Measurements from ENCODE around the gene DENND1A. TPM values are rescaled to one million over a fixed set of nuclear protein-coding genes. Genes with fewer than 3 reads are reported as not detected.
"Not testable (repeated sequence)": the region's sequence is repeated elsewhere in the genome, so short reads cannot be mapped to it uniquely, and the experiment has no call there.

Gene DENND1A
- total RNA-seq, 1 donor from 2014 or later, result 15.4 TPM

DNA sequence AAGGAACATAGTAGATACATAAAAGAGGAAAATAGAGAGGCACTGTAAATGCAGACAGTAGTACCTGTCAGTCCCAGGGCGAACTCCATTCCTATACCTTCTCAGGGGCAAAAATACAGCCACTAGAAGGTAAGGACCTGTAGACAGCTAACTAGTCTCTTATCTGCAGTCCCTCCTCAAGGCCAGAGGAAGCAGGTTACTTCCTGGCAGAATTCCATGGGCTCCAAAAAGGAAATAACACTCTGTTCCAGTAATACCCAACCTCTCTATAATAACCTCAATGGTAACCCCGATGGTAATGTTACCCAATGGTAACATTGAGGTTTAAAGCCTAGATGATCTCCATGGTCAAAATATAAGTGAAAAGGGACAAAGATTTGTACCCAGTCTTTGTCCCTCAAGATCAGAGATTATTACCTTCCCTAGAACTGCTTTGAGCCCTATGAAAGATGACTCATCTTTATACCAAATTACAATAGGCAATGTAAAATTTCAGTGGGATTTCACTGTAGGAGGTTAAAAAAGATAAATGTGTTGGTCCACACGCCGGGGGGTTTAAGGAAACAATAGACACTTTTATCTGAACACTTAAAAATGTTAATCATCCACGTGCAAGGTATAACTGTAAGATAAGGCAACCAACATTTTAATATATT, 113.0 kb downstream of the DENND1A start:
- intact Hi-C loops (cut with DNase I), result no loop called here
- H3K27me3 ChIP-seq, result no peaks in the 10 kb centered on the region
- TF ChIP-seq, protein P1, sequence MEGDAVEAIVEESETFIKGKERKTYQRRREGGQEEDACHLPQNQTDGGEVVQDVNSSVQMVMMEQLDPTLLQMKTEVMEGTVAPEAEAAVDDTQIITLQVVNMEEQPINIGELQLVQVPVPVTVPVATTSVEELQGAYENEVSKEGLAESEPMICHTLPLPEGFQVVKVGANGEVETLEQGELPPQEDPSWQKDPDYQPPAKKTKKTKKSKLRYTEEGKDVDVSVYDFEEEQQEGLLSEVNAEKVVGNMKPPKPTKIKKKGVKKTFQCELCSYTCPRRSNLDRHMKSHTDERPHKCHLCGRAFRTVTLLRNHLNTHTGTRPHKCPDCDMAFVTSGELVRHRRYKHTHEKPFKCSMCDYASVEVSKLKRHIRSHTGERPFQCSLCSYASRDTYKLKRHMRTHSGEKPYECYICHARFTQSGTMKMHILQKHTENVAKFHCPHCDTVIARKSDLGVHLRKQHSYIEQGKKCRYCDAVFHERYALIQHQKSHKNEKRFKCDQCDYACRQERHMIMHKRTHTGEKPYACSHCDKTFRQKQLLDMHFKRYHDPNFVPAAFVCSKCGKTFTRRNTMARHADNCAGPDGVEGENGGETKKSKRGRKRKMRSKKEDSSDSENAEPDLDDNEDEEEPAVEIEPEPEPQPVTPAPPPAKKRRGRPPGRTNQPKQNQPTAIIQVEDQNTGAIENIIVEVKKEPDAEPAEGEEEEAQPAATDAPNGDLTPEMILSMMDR (IDR thresholded peaks at IDR 0.05), result no peak
- ATAC-seq (no peak), DNase-seq (no peak)
- no peaks in the 10 kb centered on the region for H3K4me1 ChIP-seq
- no peaks in the 10 kb centered on the region for H3K9me3 ChIP-seq
- no peak overlapping the region for H3K27ac ChIP-seq
- no peak overlapping the region for H3K4me3 ChIP-seq
- H3K36me3 ChIP-seq, result no peaks in the 10 kb centered on the region

DNA sequence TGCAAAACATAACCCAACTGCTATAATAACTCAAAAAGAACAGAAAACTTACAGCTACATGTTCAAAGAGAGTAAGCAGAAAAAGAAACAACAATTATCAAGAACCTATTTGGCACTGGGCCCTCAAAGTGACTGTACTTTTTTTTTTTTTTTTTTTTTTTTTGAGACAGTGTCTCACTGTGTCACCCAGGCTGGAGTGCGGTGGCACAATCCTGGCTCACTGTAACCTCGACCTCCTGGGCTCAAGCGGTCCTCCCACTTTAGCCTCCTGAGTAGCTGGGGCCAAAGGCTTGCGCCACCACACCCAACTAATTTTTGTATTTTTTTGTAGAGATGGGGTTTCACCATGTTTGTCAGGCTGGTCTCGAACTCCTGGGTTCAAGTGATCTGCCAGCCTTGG, 114.1 kb downstream of the DENND1A start:
- H3K9me3 ChIP-seq; H3K4me1 ChIP-seq; DNase-seq; H3K36me3 ChIP-seq; H3K4me3 ChIP-seq; ATAC-seq; H3K27me3 ChIP-seq; H3K27ac ChIP-seq; intact Hi-C loops (cut with DNase I): not testable (repeated sequence)

DNA sequence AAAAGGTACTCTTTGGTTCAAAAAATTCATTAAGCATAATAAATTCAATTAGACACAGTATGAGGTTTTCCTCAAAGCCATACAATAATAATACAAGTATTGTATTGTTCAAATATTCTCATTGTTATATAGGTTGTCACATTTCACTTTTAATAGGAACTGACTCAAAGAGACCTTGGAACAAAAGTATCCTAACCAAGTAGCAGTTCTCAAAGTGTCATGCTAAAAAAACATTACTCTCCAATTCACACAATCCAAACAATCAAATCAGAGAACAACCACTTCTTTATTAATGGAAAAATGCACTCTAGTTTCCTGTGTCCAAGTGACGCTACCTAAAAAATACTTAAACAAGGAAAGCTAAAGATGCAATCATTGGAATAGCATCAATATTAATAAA, 115.4 kb downstream of the DENND1A start:
- no peak overlapping the region for H3K4me3 ChIP-seq
- TF ChIP-seq, protein P1 (IDR thresholded peaks at IDR 0.05), result no peak
- intact Hi-C loops (cut with DNase I), result no loop called here
- H3K9me3 ChIP-seq, result no peaks in the 10 kb centered on the region
- no peaks in the 10 kb centered on the region for H3K27me3 ChIP-seq
- DNase-seq, result no peak
- H3K36me3 ChIP-seq, result no peaks in the 10 kb centered on the region
- ATAC-seq, result no peak
- no peaks in the 10 kb centered on the region for H3K4me1 ChIP-seq
- no peak overlapping the region for H3K27ac ChIP-seq

DNA sequence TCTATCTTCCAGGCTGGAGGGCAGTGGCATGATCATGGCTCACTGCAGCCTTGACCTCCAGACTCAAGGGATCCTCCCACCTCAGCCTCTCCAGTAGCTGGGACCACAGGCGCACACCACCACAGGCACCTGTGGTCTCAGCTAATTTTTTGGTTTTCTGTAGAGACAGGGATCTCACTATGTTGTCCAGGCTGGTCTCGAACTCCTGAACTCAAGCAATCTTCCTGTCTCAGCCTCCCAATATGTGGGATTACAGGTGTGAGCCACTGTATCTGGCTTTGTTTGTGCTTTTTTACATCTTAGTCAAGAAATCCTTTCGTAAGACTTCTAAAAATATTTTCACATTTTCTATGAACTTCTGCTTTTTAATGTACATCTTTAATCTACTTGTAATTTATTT, 116.9 kb downstream of the DENND1A start:
- no peak for ATAC-seq

DNA sequence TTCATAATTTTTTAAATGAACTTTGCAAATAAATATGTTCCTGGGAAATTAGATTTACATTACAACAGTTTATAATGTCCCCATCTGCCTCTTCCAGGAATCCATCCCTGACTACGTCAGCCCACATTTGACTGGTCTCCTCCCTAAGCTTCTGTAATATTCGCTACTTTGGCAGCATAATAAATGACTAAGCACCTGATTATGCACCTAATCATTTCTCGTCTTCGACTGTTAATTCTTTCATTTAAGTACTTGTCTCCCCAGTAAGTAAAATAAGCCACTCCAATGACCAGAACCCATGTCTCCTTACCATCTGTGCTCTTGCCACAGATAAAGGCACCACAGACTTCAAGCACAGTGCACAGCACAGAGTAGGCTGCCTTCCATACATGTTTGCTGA, 122.7 kb downstream of the DENND1A start:
- no peaks in the 10 kb centered on the region for H3K36me3 ChIP-seq
- TF ChIP-seq, protein P1 (IDR thresholded peaks at IDR 0.05), result no peak
- ATAC-seq, result no peak
- no peaks in the 10 kb centered on the region for H3K27me3 ChIP-seq
- intact Hi-C loops (cut with DNase I), result no loop called here
- no peak for DNase-seq
- no peaks in the 10 kb centered on the region for H3K4me1 ChIP-seq
- H3K4me3 ChIP-seq, result no peak overlapping the region
- no peak overlapping the region for H3K27ac ChIP-seq
- H3K9me3 ChIP-seq, result no peaks in the 10 kb centered on the region

More for the DNA sequence above, 116.9 kb downstream of the DENND1A start:
- Histone ChIP-seq H3K4me3 (no peak overlapping the region), H3K27ac (no peak overlapping the region), H3K9me3 (no peaks in the 10 kb centered on the region), H3K4me1 (no peaks in the 10 kb centered on the region), H3K27me3 (no peaks in the 10 kb centered on the region), H3K36me3 (no peaks in the 10 kb centered on the region)
- TF ChIP-seq, protein P1 (IDR thresholded peaks at IDR 0.05), result no peak
- intact Hi-C loops (cut with DNase I), result no loop called here
- DNase-seq, result no peak

DNA sequence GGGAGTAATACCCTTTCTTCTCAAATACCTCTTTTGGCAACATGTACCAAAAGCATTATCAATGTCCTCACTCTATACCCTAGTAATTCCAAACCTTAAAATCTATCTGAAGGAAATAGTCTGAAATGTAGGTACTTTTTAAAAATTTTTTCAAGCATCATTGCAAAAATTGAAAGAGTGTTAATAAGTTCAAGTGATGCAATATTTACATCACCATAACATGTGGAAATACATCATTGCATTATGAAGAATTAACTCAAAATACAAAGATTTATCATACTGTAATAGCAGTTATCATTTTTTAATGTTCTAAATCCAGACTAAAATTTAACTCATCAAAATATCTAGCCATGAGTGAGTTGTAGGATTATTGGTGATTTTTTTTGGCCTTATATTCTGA, 123.1 kb downstream of the DENND1A start:
- Histone ChIP-seq H3K27me3 (no peaks in the 10 kb centered on the region), H3K4me3 (no peak overlapping the region), H3K4me1 (no peaks in the 10 kb centered on the region), H3K9me3 (no peaks in the 10 kb centered on the region), H3K27ac (no peak overlapping the region), H3K36me3 (no peaks in the 10 kb centered on the region)
- intact Hi-C loops (cut with DNase I), result no loop called here
- DNase-seq (no peak), ATAC-seq (no peak)
- TF ChIP-seq, protein P1 (IDR thresholded peaks at IDR 0.05), result no peak

Data from upper lobe of right lung (tissue), 1 donor.